ENCODE measurements around the gene ZNF143. TPM values are rescaled to one million over a fixed set of nuclear protein-coding genes. Genes with fewer than 3 reads are reported as not detected.
"Not testable (repeated sequence)": the region's sequence is repeated elsewhere in the genome, so short reads cannot be mapped to it uniquely, and the experiment has no call there.

ZNF143 gene
- total RNA-seq, 1 donor from 2014 or later, result 28.3 TPM

DNA sequence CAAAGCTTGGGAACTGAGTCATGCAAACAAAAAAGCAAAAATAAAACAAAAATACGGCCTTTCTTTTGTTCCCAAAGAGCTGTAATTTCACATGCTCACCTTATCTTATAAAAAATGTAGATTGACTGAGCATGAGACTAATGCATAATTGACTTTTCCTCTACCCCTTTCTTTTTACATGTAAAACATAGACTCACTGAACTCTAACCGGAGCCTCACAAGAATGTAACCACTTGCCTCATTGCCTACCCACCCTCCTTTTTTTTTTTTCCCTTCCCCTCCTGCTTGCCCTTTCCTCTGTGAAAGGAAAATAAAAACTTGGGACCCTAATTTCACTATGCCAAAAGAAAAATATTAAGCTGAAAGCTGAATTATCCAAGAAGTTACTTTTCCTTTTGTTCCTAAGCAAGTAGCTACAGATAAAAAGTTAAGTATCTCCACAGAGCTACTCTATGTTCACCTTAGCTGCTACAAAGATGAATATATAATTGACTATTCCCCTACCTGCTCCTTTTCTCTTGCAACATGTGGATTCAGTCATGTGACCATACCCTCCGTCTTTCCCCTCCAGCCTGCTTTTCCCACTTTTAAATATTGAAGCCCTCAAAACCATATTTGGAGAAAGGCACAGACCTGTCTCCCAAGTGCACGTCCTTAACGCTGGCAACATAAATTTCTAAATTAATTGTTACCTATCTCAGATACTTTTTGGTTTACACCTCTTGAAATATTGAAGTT, 73.1 kb downstream of the ZNF143 start:
- H3K36me3 ChIP-seq (ENCODE audit: insufficient read depth, low read length), result no peaks in the 10 kb centered on the region
- DNase-seq (ENCODE audit: low read depth), result peak; percentile 72
- Mint-ChIP-seq H3K27ac (ENCODE audit: unreplicated experiment) (peak overlapping the region; percentile 53), H3K4me1 (ENCODE audit: low read depth, unreplicated experiment) (peaks cover 24% of the 10 kb centered on the region), H3K36me3 (ENCODE audit: low read depth, unreplicated experiment) (no peaks in the 10 kb centered on the region), H3K27me3 (ENCODE audit: low read depth, unreplicated experiment) (no peaks in the 10 kb centered on the region), H3K4me3 (ENCODE audit: unreplicated experiment) (peak overlapping the region; percentile 57), H3K9me3 (ENCODE audit: unreplicated experiment) (no peaks in the 10 kb centered on the region)
- no peak for FAIRE-seq
- H3K4me1 ChIP-seq (ENCODE audit: insufficient read depth, low read length), result peaks cover 15% of the 10 kb centered on the region
- H3K9ac ChIP-seq (ENCODE audit: low read length), result peak overlapping the region; percentile 26
- TF ChIP-seq EZH2 (IDR thresholded peaks at IDR 0.05; ENCODE audit: insufficient read depth, low read length) (no peak), CTCF (IDR thresholded peaks at IDR 0.05; ENCODE audit: insufficient read depth, low read depth, low read length) (no peak)
- H3K27ac ChIP-seq (ENCODE audit: low read depth, low read length), result peak overlapping the region; percentile 10
- H3K79me2 ChIP-seq (ENCODE audit: insufficient read depth, low read length), result no peaks in the 10 kb centered on the region
- no peak overlapping the region for H3K4me3 ChIP-seq (ENCODE audit: insufficient read depth, low read depth, low read length)
- H3K4me2 ChIP-seq (ENCODE audit: low read length), result peak overlapping the region; percentile 51
- no peaks in the 10 kb centered on the region for H3K9me3 ChIP-seq (ENCODE audit: insufficient read depth, low read depth, low read length)
- H4K20me1 ChIP-seq (ENCODE audit: insufficient read depth, low read length), result no peaks in the 10 kb centered on the region
- H2AFZ ChIP-seq (ENCODE audit: low read depth, low read length), result no peak overlapping the region
- no peaks in the 10 kb centered on the region for H3K27me3 ChIP-seq (ENCODE audit: insufficient read depth, low read length)

DNA sequence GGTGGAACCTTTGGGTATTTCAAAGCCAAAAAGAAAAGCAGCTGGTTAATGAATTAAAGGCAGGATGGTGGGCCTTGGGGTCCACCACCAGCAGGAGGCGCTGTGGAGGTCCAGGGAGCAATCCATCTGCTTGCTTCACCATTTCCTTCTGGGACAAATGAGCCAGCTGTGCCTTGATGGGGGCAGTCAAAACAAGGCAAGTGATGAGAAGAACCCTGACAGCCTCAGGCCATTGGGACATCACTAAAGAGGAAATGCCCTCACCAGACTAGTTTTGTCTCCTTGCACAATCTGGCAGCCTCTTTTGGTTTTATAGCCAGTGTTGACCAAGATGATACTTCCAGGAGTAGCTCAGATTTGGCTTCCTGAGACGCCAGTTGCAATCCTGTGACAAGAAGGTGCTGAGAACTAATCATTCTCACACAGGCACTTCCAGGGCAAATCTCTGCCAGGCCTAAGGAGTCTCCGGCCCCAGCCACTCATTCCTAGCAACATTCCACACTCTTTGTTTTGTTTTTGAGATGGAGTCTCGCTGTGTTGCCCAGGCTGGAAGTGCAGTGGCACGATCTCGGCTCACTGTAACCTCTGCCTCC, 74.5 kb downstream of the ZNF143 start:
- H3K4me3 ChIP-seq (ENCODE audit: insufficient read depth, low read depth, low read length), result no peak overlapping the region
- no peaks in the 10 kb centered on the region for H3K27me3 ChIP-seq (ENCODE audit: insufficient read depth, low read length)
- no peak overlapping the region for H3K9ac ChIP-seq (ENCODE audit: low read length)
- no peak for TF ChIP-seq EZH2 (IDR thresholded peaks at IDR 0.05; ENCODE audit: insufficient read depth, low read length)
- peak; percentile 51 for TF ChIP-seq CTCF (IDR thresholded peaks at IDR 0.05; ENCODE audit: insufficient read depth, low read depth, low read length)
- Mint-ChIP-seq H3K27ac (ENCODE audit: unreplicated experiment) (no peak overlapping the region), H3K4me3 (ENCODE audit: unreplicated experiment) (no peak overlapping the region), H3K27me3 (ENCODE audit: low read depth, unreplicated experiment) (no peaks in the 10 kb centered on the region), H3K4me1 (ENCODE audit: low read depth, unreplicated experiment) (peaks cover 15% of the 10 kb centered on the region), H3K36me3 (ENCODE audit: low read depth, unreplicated experiment) (no peaks in the 10 kb centered on the region), H3K9me3 (ENCODE audit: unreplicated experiment) (no peaks in the 10 kb centered on the region)
- no peak for DNase-seq (ENCODE audit: low read depth)
- no peaks in the 10 kb centered on the region for H3K36me3 ChIP-seq (ENCODE audit: insufficient read depth, low read length)
- no peak for FAIRE-seq
- H3K4me1 ChIP-seq (ENCODE audit: insufficient read depth, low read length), result peaks cover 15% of the 10 kb centered on the region
- no peak overlapping the region for H3K4me2 ChIP-seq (ENCODE audit: low read length)
- no peaks in the 10 kb centered on the region for H3K9me3 ChIP-seq (ENCODE audit: insufficient read depth, low read depth, low read length)
- no peak overlapping the region for H2AFZ ChIP-seq (ENCODE audit: low read depth, low read length)
- H3K79me2 ChIP-seq (ENCODE audit: insufficient read depth, low read length), result no peaks in the 10 kb centered on the region
- H4K20me1 ChIP-seq (ENCODE audit: insufficient read depth, low read length), result no peaks in the 10 kb centered on the region
- no peak overlapping the region for H3K27ac ChIP-seq (ENCODE audit: low read depth, low read length)

- DNase-seq (ENCODE audit: low read depth) (no peak), FAIRE-seq (no peak)
- no peak overlapping the region for H3K9ac ChIP-seq (ENCODE audit: low read length)
- no peak overlapping the region for H3K4me3 ChIP-seq (ENCODE audit: insufficient read depth, low read depth, low read length)
- no peak for TF ChIP-seq EZH2 (IDR thresholded peaks at IDR 0.05; ENCODE audit: insufficient read depth, low read length)
- TF ChIP-seq CTCF (IDR thresholded peaks at IDR 0.05; ENCODE audit: insufficient read depth, low read depth, low read length), result no peak
- no peaks in the 10 kb centered on the region for H3K79me2 ChIP-seq (ENCODE audit: insufficient read depth, low read length)
- no peaks in the 10 kb centered on the region for H4K20me1 ChIP-seq (ENCODE audit: insufficient read depth, low read length)
- no peak overlapping the region for H3K27ac ChIP-seq (ENCODE audit: low read depth, low read length)
- H3K27ac Mint-ChIP-seq (ENCODE audit: unreplicated experiment), result no peak overlapping the region
- no peaks in the 10 kb centered on the region for H3K36me3 ChIP-seq (ENCODE audit: insufficient read depth, low read length)
- no peak overlapping the region for H2AFZ ChIP-seq (ENCODE audit: low read depth, low read length)
- no peaks in the 10 kb centered on the region for H3K27me3 ChIP-seq (ENCODE audit: insufficient read depth, low read length)
- no peaks in the 10 kb centered on the region for H3K9me3 Mint-ChIP-seq (ENCODE audit: unreplicated experiment)
- no peaks in the 10 kb centered on the region for H3K27me3 Mint-ChIP-seq (ENCODE audit: low read depth, unreplicated experiment)
- no peak overlapping the region for H3K4me3 Mint-ChIP-seq (ENCODE audit: unreplicated experiment)
- H3K4me1 Mint-ChIP-seq (ENCODE audit: low read depth, unreplicated experiment), result peaks cover 9% of the 10 kb centered on the region
- H3K4me1 ChIP-seq (ENCODE audit: insufficient read depth, low read length), result peaks cover 9% of the 10 kb centered on the region
- no peaks in the 10 kb centered on the region for H3K9me3 ChIP-seq (ENCODE audit: insufficient read depth, low read depth, low read length)
- H3K4me2 ChIP-seq (ENCODE audit: low read length), result no peak overlapping the region
- no peaks in the 10 kb centered on the region for H3K36me3 Mint-ChIP-seq (ENCODE audit: low read depth, unreplicated experiment)
Measured at GRCh38 chr11:9538548-9538947, 77.7 kb downstream of the ZNF143 start.

DNA sequence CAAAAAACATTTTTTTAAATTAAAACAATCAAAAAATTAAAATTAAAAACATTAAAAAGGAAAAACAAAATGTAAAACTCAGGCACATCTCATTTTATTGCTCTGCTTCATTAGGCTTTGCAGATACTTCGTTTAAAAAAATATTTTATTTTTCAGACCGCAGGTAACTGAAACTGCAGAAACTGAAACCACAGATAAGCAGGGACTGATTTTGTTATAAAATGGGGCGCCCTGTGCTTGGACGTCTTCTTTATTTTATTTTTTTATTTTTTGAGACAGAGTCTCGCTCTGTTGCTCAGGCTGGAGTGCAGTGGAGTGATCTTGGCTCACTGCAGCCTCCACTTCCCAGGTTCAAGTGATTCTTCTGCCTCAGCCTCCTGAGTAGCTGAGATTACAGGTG, 88.4 kb downstream of the ZNF143 start:
- DNase-seq (ENCODE audit: low read depth); FAIRE-seq: not testable (repeated sequence)
- peaks cover 10% of the 10 kb centered on the region for H3K9me3 Mint-ChIP-seq (ENCODE audit: unreplicated experiment)

More for the DNA sequence above, 88.4 kb downstream of the ZNF143 start:
- H3K36me3 Mint-ChIP-seq (ENCODE audit: low read depth, unreplicated experiment), result peaks cover 12% of the 10 kb centered on the region
- H4K20me1 ChIP-seq (ENCODE audit: insufficient read depth, low read length); H3K4me3 Mint-ChIP-seq (ENCODE audit: unreplicated experiment); H3K4me3 ChIP-seq (ENCODE audit: insufficient read depth, low read depth, low read length); H3K27me3 ChIP-seq (ENCODE audit: insufficient read depth, low read length); H2AFZ ChIP-seq (ENCODE audit: low read depth, low read length); H3K4me2 ChIP-seq (ENCODE audit: low read length); H3K4me1 Mint-ChIP-seq (ENCODE audit: low read depth, unreplicated experiment); H3K4me1 ChIP-seq (ENCODE audit: insufficient read depth, low read length); H3K9ac ChIP-seq (ENCODE audit: low read length); H3K79me2 ChIP-seq (ENCODE audit: insufficient read depth, low read length); H3K27me3 Mint-ChIP-seq (ENCODE audit: low read depth, unreplicated experiment); H3K36me3 ChIP-seq (ENCODE audit: insufficient read depth, low read length); H3K27ac ChIP-seq (ENCODE audit: low read depth, low read length); H3K9me3 ChIP-seq (ENCODE audit: insufficient read depth, low read depth, low read length); H3K27ac Mint-ChIP-seq (ENCODE audit: unreplicated experiment): not testable (repeated sequence)
